Activated CD4-positive, alpha-beta T cell treated with anti-CD3 and anti-CD28 coated beads for 48 hours (primary cell): ENCODE results near the gene CHST8.
A peak's percentile ranks its signal among the peaks of the same experiment; 100 is the strongest.
"Not testable (repeated sequence)": the region's sequence is repeated elsewhere in the genome, so short reads cannot be mapped to it uniquely, and the experiment has no call there.

ENCODE experiments used
- DNase-seq: peaks from one replicate; pipeline ENCODE4 v3.0.0-alpha.2; 2020

CHST8 gene

GRCh38 chr19:33621811-33622504 is at the start of gene CHST8:
Gene CHST8 (plus strand): TSS chr19:33621953. CDS start chr19:33689262, 67,309 bp downstream.
- DNase-seq, result peak; percentile 17

DNA sequence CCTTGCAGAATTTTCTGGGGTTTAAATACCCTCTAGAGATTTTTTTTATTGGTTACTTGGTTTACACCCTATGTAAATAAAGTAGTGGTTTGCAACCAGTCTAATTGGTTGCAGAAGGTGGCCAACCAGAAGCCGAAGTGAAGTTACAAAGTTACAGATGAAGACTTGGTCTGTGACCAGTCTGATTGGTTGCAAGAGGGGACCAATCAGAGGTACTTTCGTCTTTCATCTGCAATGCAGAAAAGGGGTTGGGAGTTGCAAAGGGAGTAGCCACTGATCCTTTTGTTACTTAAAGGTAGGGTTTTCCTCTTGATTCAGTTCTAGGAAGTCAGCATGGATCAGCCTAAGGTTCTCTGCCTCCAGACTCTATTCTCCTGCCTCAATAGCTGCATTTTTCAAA is 48.8 kb upstream of the CHST8 start:
- no peak for DNase-seq

GRCh38 chr19:33574824-33575223 is 46.9 kb upstream of the CHST8 start:
- DNase-seq, result no peak

DNA sequence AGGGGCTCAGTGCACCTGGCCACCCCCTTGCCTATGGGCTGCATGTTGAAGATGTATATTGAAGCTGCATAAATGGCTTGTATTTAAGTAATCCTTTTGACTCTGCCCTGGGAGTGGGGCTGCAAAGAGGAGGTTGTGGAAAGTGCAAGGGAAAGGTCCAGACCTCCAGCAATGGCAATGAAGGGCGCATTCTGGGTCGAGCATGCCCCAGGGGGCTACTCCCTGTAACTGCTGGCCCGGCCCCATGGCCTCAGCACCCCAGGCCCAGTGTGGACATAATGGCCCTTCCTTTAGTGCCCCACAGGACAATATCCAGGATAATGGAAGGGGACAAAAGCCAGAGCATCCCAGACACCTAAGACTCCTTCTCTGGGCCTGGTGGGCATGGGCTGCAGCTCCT is 43.1 kb upstream of the CHST8 start:
- DNase-seq, result no peak

DNA sequence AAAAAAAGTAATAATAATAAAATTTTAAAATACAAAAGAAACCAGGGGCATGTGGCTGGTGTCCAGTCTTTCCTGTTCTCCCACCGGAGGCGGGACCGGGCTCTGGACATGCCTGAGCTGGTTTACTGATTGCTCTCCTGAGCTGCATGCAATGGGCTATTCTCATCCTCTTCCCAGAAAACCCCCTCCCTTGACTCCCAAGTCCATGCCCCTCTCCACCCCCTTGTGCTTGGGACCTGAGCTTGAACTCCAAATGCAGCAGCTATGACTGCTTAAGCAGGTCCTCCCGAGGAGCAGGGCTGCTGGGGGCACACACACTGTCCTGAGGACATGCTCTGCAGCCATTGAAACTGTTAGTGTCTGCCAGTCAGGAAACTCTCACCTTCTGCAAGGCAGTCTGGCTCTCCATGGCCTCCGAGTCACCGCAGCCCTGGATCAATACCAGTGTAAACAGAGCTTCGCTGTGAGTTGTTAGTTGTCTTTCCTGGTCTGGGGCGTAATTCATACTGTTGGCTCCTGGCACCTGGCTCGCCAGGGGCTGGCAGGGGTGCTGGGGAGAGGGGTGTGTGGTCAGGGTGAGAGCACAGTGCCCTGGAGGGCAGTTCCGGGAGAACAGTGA is 41.6 kb upstream of the CHST8 start:
- no peak for DNase-seq

DNA sequence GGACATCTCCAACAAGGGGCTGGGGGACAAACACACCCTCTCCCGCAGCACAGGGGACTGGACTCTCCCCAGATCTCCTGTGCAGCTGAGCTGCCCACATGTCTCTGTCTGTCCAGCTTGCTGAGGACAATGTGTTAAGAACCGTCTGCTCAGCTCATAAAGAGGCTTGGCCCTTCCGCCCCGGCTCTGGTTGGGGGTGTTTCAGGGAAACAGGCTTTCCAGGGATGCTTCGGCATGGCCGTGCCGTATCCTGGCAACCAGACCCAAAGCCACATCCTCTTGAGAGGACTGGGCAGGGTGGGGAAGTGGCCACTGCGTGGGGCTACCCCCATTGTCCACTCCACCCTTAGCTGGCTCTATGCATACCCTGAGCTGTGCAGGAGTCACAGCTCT is 41.1 kb upstream of the CHST8 start:
- DNase-seq, result no peak

GRCh38 chr19:33582914-33583313 is 38.8 kb upstream of the CHST8 start:
- no peak for DNase-seq

GRCh38 chr19:33587150-33587549 is 34.6 kb upstream of the CHST8 start:
- DNase-seq, result no peak

GRCh38 chr19:33590224-33590623 is 31.5 kb upstream of the CHST8 start:
- no peak for DNase-seq

DNA sequence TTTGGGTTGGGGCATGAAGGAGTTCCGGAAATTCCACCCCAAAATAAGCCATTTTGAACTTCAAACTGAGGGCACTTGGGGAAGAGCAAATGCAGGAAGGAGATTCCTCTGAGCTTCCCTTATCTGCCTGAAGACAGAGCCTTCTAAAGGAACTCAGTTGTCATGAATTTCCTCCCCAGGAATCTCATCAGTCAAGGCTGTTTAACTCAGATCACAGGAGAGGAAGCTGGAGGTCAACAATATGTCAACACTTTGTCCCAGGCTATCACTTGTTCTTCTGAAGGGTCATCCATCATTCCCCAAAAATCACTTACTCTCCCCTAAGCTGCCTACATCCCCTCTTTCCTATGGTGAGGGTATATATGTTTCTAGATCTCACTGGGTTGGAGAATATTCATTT is 26.0 kb upstream of the CHST8 start:
- DNase-seq, result no peak

GRCh38 chr19:33601583-33601982 is 20.2 kb upstream of the CHST8 start:
- no peak for DNase-seq

GRCh38 chr19:33602576-33603204 is 19.1 kb upstream of the CHST8 start:
- no peak for DNase-seq

GRCh38 chr19:33603377-33603776 is 18.4 kb upstream of the CHST8 start:
- DNase-seq, result no peak

DNA sequence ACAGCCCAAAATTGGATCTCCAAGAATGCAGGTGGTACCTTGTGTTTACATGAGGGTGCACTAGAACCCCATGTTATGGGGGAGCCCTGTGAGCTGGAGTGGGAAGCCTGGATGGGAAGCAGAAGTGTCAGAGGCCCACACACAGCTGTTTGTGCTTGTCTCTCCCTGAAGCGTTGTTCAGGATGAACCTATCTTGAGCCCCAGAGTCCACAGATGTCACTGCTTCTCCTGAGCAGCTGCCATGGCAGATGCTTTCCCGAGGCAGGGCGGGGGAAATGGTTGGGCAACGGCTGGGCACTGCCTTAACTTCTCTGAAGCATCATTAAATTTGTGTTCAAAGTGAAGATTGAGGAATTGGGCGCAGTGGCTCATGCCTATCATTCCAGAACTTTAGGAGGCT is 17.1 kb upstream of the CHST8 start:
- no peak for DNase-seq

- not testable (repeated sequence) for DNase-seq
Measured at GRCh38 chr19:33605803-33606295, 15.9 kb upstream of the CHST8 start.

DNA sequence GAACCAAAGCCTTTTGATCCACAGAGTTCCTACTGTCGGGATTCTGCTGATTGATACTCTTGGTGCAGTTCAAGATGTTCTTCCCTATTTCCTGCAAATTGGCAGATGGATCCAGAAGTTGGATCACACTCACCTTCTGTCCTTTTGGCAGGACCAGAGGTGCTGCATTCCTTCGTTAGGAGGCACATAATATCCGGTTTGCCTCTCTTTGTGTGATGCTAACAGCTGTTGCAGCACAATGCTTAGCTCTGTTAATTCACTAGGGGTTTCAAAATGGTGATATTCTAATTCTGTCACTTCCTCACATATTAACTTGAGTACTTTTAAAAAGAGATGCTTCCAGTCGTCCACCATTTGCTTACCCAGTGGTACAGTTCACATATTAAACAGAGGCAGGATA is 15.2 kb upstream of the CHST8 start:
- DNase-seq, result no peak

- no peak for DNase-seq
Measured at GRCh38 chr19:33609353-33609752, 12.4 kb upstream of the CHST8 start.

GRCh38 chr19:33610588-33610987 is 11.2 kb upstream of the CHST8 start:
- no peak for DNase-seq

DNA sequence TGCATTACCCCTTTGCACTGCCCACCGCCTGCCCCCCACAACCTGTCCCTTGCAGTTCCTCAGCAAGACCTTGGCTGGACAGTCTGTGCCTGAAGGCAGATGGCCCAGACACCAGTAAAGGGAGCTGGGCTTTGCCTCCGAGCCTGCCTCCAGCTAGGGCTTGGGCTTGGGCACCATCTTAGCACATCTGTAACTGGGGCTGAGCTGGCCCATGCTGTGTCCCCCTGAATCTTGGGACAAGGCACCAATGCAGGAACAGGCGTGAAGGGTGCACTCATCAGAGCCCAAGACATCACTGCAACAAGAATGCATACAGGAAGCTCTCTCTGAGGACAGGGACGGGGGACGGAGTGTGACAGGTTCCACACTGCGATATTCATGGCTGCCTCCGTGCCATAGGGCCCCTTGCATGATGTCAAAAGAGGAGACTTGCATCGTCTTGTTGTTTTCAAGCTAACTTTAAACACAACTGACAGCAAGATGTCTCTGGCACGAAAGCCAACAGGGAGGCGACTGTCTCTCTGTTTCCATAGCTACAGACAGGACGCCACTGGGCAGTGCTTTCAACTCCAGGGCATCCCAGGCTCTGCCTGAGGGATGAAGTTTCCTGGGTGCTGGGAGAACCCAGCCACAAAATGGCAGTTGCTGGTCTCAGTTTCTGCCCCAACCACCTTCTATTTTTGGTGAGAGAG is 8.7 kb upstream of the CHST8 start:
- DNase-seq, result no peak

DNA sequence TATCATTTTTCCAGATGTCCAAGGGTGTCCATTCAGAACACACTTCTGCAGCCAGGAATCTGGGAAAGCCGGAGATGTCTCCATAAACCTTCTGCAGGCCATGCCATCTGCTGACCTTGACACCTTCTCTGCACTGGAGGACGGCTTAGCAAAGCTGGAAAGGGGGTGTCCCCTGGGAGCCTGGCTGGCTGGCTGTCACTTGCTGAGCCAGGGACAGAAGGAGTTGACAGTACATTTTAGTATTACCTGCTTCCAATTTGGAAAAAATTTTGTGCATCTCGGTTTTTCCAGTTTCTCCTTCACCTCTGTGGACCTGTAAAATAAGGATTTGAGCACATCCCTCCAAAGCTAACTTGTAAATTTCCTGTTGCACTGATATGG is 8.1 kb upstream of the CHST8 start:
- DNase-seq, result no peak

DNA sequence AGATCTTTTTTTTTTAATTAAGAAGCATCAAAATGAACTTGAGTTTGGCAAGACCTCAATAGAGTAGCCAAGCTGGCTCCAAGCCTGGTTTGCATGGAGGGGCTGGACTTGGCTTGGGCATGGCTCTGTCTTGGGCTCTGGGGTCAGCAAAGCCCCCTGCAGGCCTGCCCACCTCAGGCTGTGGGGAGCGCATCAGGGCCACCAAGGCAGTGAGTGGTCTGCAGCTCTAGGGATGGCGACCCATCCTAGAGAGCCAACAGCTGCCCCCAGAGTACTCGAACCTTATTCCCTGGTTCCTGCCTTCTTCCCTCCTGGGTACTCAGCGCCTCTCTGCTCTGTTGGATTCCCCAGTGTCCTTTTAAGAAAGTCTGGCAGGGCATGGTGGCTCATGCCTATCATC is 5.4 kb upstream of the CHST8 start:
- DNase-seq, result no peak

DNA sequence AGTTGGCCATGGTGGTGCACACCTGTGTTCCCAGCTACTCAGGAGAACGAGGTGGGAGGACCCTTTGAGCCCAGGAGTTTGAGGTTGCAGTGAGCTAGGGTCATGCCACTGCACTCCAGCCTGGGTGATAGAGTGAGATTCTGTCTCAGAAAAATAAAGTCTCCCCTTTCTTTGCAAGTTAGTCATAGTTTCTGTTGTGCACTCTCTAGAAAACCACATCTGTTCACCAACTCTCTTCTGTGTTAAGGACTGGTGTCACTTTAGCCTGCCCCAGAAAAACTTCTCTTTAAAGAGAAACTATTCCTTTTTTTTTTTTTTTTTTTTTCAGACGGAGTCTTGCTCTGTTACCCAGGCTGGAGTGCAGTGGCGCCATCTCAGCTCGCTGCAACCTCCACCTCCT is 4.9 kb upstream of the CHST8 start:
- DNase-seq, result no peak

- DNase-seq, result not testable (repeated sequence)
Measured at GRCh38 chr19:33618363-33618762, 3.4 kb upstream of the CHST8 start.

DNA sequence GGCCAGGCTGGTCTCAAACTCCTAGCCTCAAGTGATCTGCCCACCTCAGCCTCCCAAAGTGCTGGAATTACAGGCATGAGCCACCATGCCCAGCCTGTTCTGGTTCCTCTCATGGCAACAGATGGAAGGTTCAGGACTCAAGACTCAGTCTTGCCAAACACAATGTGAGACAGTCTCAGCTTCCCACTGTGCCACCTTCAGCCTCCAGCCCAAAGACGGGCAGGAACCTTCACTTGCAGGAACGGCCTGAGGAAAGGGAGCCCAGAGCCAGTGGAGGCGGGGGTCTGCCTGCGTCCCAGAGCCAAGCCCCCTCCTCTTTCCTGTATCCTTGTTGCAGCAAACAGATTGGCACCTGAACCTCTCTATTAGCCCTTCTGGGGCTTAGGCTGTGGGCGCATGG is 2.9 kb upstream of the CHST8 start:
- DNase-seq, result no peak
